Right lobe of liver (tissue), 4 donors: ENCODE data around the gene OPA3.

ENCODE experiments used
- CTCF ChIP-seq, 4 donors: fragments of 200-600 bp in 3 of 4; fragments of 450-650 bp in 1 of 4; IDR thresholded peaks; one replicate each; pipeline versions ENCODE4 v1.5.1 to v1.8.0; 2016 to 2022; ENCODE audit warnings: antibody characterized with exemption in 4 of 4, mild to moderate bottlenecking in 2 of 4
- POLR2A ChIP-seq: fragments of 450-650 bp; IDR thresholded peaks from one replicate; pipeline ENCODE4 v1.6.1; 2017; ENCODE audit warnings: antibody characterized with exemption, mild to moderate bottlenecking
- donor health status: DM: no; HTN: no; CAD: no.
- donor health status: DM: no; HTN: no; CAD: no.
- donor health status: DM: no; HTN: yes; CAD: no.

- no peak for TF ChIP-seq CTCF (IDR thresholded peaks at IDR 0.05)
- no peak for TF ChIP-seq POLR2A
Observed at GRCh38 chr19:45560038-45560437, 24.6 kb downstream of the OPA3 start.
